SK-N-SH (cell line): ENCODE measurements around the gene HK2. TPM values are rescaled to one million over a fixed set of nuclear protein-coding genes. Genes with fewer than 3 reads are reported as not detected.

Experiments used
- CTCF ChIA-PET: fragments of 300-600, 350-600 bp; formaldehyde crosslinking; extraction: SDS; loops from one replicate; lab custom pipeline; 2021; lab: Yijun Ruan, JAX
- POLR2A ChIA-PET: fragments of 350-600 bp; sonication (Branson Sonifier 250); formaldehyde crosslinking; extraction: SDS; loops from one replicate; lab custom pipeline; 2020; ENCODE audit warnings: antibody characterized with exemption, inconsistent platforms; lab: Yijun Ruan, JAX
- DNase-seq: peaks from one replicate; pipeline ENCODE4 v3.0.0; 2012
- H2AFZ ChIP-seq: fragments of 200-600 bp; sonication (generic); 2 replicates; pipeline ENCODE4 v1.8.1; 2016; ENCODE audit warnings: antibody characterized with exemption, mild to moderate bottlenecking, low read depth
- H3F3A ChIP-seq: fragments of 200-600 bp; sonication (generic); replicated peaks from 2 replicates; pipeline ENCODE3; 2016; ENCODE audit warnings: antibody characterized with exemption, mild to moderate bottlenecking; ENCODE audit not compliant: insufficient read depth
- H3K27ac ChIP-seq, 2 experiments: fragments of 200-500 bp in 1 of 2; fragments of 200-600 bp in 1 of 2; sonication (Bioruptor generic) in 1 of 2; sonication (generic), shearing (Covaris generic) in 1 of 2; 2 replicates each; pipeline versions ENCODE4 v1.5.1 to v1.6.1; 2014 to 2016; ENCODE audit warnings: low read depth in 2 of 2, inconsistent platforms in 1 of 2, low read length in 1 of 2, mild to moderate bottlenecking in 1 of 2, mixed read lengths in 1 of 2
- H3K27me3 ChIP-seq: fragments of 200-600 bp; sonication (generic), shearing (Covaris generic); 2 replicates; pipeline ENCODE4 v1.6.1; 2016; ENCODE audit warnings: mixed run types; ENCODE audit not compliant: insufficient read depth
- H3K36me3 ChIP-seq, 2 experiments: fragments of 200-500 bp in 1 of 2; fragments of 200-600 bp in 1 of 2; sonication (Bioruptor generic) in 1 of 2; sonication (generic) in 1 of 2; replicated peaks in 1 of 2; 2 replicates each; pipeline versions ENCODE3 to v1.5.1; 2014 to 2016; ENCODE audit warnings: low read length in 1 of 2, mild to moderate bottlenecking in 1 of 2; ENCODE audit not compliant: insufficient read depth in 2 of 2, control insufficient read depth in 1 of 2
- H3K4me1 ChIP-seq, 2 experiments: fragments of 200-500 bp in 1 of 2; fragments of 200-600 bp in 1 of 2; sonication (Bioruptor generic) in 1 of 2; sonication (generic), shearing (Covaris generic) in 1 of 2; 2 replicates each; pipeline versions ENCODE4 v1.5.1 to v1.6.1; 2014 to 2016; ENCODE audit warnings: low read depth in 1 of 2, low read length in 1 of 2, mixed run types in 1 of 2; ENCODE audit not compliant: insufficient read depth in 2 of 2, control insufficient read depth in 1 of 2
- H3K4me2 ChIP-seq: fragments of 200-600 bp; sonication (generic), shearing (Covaris generic); 2 replicates; pipeline ENCODE4 v1.6.1; 2017; ENCODE audit warnings: mixed run types
- H3K4me3 ChIP-seq, 2 experiments: fragments of 200-500 bp in 1 of 2; fragments of 200-600 bp in 1 of 2; sonication (Bioruptor generic) in 1 of 2; sonication (generic), shearing (Covaris generic) in 1 of 2; 2 replicates each; pipeline versions ENCODE4 v1.5.1 to v1.8.1; 2014 to 2016; ENCODE audit warnings: low read depth in 2 of 2, inconsistent platforms in 1 of 2, low read length in 1 of 2, mild to moderate bottlenecking in 1 of 2, mixed read lengths in 1 of 2, moderate library complexity in 1 of 2
- H3K79me2 ChIP-seq: fragments of 200-600 bp; sonication (generic); 2 replicates; pipeline ENCODE4 v1.8.1; 2017; ENCODE audit warnings: mild to moderate bottlenecking; ENCODE audit not compliant: insufficient read depth
- H3K9ac ChIP-seq: fragments of 200-600 bp; sonication (generic); 2 replicates; pipeline ENCODE4 v1.6.1; 2017; ENCODE audit warnings: mixed run types
- H3K9me2 ChIP-seq: fragments of 200-600 bp; sonication (generic); 2 replicates; pipeline ENCODE4 v1.6.1; 2017; ENCODE audit warnings: mixed run types
- H3K9me3 ChIP-seq: fragments of 200-600 bp; sonication (generic); 2 replicates; pipeline ENCODE4 v1.6.1; 2017; ENCODE audit warnings: mixed run types, mild to moderate bottlenecking, moderate library complexity
- H4K20me1 ChIP-seq: fragments of 200-600 bp; sonication (generic); 2 replicates; pipeline ENCODE4 v1.6.1; 2017; ENCODE audit warnings: mild to moderate bottlenecking, mixed run types; ENCODE audit not compliant: insufficient read depth
- ELF1 ChIP-seq: IDR thresholded peaks from 2 replicates; pipeline ENCODE4 v1.4.0; 2012
- EP300 ChIP-seq, 2 experiments: IDR thresholded peaks; 2 replicates each; pipeline versions ENCODE4 v1.4.0 to v1.6.1; 2012; ENCODE audit warnings: borderline replicate concordance in 1 of 2, low read depth in 1 of 2, low read length in 1 of 2
- EZH2phosphoT487 ChIP-seq: fragments of 200-600 bp; sonication (generic); IDR thresholded peaks from 2 replicates; pipeline ENCODE4 v1.6.1; 2017; ENCODE audit warnings: low read depth, mixed run types, mild to moderate bottlenecking, antibody characterized with exemption, moderate library complexity, borderline replicate concordance
- IRF3 ChIP-seq: fragments of 150-350 bp; IDR thresholded peaks from 2 replicates; pipeline ENCODE4 v1.6.1; 2016; ENCODE audit warnings: mild to moderate bottlenecking, low read depth, low read length
- JUND ChIP-seq: IDR thresholded peaks from 2 replicates; pipeline ENCODE4 v1.4.0; 2012
- MEF2A ChIP-seq: IDR thresholded peaks from 2 replicates; pipeline ENCODE4 v1.4.0; 2012; ENCODE audit warnings: low read depth, borderline replicate concordance
- MXI1 ChIP-seq: IDR thresholded peaks from 2 replicates; pipeline ENCODE4 v1.6.1; 2012; ENCODE audit warnings: mild to moderate bottlenecking, low read depth, low read length, improper control_type of control experiment
- NFIC ChIP-seq: IDR thresholded peaks from 2 replicates; pipeline ENCODE4 v1.4.0; 2012; ENCODE audit warnings: borderline replicate concordance
- POLR2AphosphoS5 ChIP-seq: IDR thresholded peaks from 2 replicates; pipeline ENCODE4 v1.6.1; 2012; ENCODE audit warnings: low read depth, low read length
- RAD21 ChIP-seq: IDR thresholded peaks from 2 replicates; pipeline ENCODE4 v1.6.1; 2012; ENCODE audit warnings: mild to moderate bottlenecking, low read length
- RCOR1 ChIP-seq: fragments of 150-350 bp; IDR thresholded peaks from 2 replicates; pipeline ENCODE4 v1.6.1; 2017; ENCODE audit warnings: antibody characterized with exemption, low read length
- SMC3 ChIP-seq: IDR thresholded peaks from 2 replicates; pipeline ENCODE4 v1.6.1; 2012; ENCODE audit warnings: low read depth, low read length, improper control_type of control experiment
- TCF12 ChIP-seq: IDR thresholded peaks from 2 replicates; pipeline ENCODE4 v1.4.0; 2012
- USF2 ChIP-seq: fragments of 150-350 bp; IDR thresholded peaks from 2 replicates; pipeline ENCODE4 v1.6.1; 2017; ENCODE audit warnings: antibody characterized with exemption, low read length, low read depth, borderline replicate concordance
- WGBS: methylation state at CpG from one replicate; pipeline ENCODE4 v1.1.6; 2017; ENCODE audit warnings: low lambda C conversion rate; 5-methylcytosine and 5-hydroxymethylcytosine counted together
- polyA plus RNA-seq, 3 experiments: library from polyadenylated mRNA; depleted of rRNA; stranded (reverse); fragments of >200 nt; gene quantifications; 2 replicates each; pipeline ENCODE4 v1.2.3, GENCODE V29; 2012
- TF ChIP-seq, protein P1 (sequence below): IDR thresholded peaks from 2 replicates; pipeline ENCODE4 v1.4.0; 2012; ENCODE audit warnings: low read depth, borderline replicate concordance
- TF ChIP-seq, protein P2 (sequence below): fragments of 200-600 bp; sonication (generic); IDR thresholded peaks from 2 replicates; pipeline ENCODE4 v1.6.1; 2017; ENCODE audit warnings: antibody characterized with exemption, mild to moderate bottlenecking, moderate library complexity
- TF ChIP-seq, protein P3 (sequence below): IDR thresholded peaks from 2 replicates; pipeline ENCODE4 v1.4.0; 2012; ENCODE audit warnings: low read depth, borderline replicate concordance

The HK2 gene
- polyA plus RNA-seq, 1 of the 3 experiments (the other 2 are of a cell fraction), result 13.5 TPM

- H4K20me1 ChIP-seq, result no peaks in the 10 kb centered on the region
- H3K27ac ChIP-seq, result no peak overlapping the region
- no peaks in the 10 kb centered on the region for H3K79me2 ChIP-seq
- WGBS, result 96% methylated on average over 3 of the region's 3 CpGs
- H2AFZ ChIP-seq, result no peak overlapping the region
- H3K27me3 ChIP-seq, result no peaks in the 10 kb centered on the region
- H3K4me1 ChIP-seq, result peaks cover 4 to 49% of the 10 kb centered on the region in 2 experiments; a peak in 3 of 4 replicates
- H3K36me3 ChIP-seq, result peaks cover 0 to 10% of the 10 kb centered on the region in 2 experiments
- no peak overlapping the region for H3K4me2 ChIP-seq
- H3F3A ChIP-seq, result no peaks in the 10 kb centered on the region
- ChIA-PET CTCF (interaction anchor here (3.8 to 5.2 kb wide), 3 partner anchors 12 to 149 kb away, joined by 16 to 50 read pairs (median 36); partner anchors contain the start of gene HK2), POLR2A (no interaction called here)
- no peak overlapping the region for H3K9ac ChIP-seq
- TF ChIP-seq ELF1, result no peak
- no peak for TF ChIP-seq RAD21
- TF ChIP-seq, protein P1, sequence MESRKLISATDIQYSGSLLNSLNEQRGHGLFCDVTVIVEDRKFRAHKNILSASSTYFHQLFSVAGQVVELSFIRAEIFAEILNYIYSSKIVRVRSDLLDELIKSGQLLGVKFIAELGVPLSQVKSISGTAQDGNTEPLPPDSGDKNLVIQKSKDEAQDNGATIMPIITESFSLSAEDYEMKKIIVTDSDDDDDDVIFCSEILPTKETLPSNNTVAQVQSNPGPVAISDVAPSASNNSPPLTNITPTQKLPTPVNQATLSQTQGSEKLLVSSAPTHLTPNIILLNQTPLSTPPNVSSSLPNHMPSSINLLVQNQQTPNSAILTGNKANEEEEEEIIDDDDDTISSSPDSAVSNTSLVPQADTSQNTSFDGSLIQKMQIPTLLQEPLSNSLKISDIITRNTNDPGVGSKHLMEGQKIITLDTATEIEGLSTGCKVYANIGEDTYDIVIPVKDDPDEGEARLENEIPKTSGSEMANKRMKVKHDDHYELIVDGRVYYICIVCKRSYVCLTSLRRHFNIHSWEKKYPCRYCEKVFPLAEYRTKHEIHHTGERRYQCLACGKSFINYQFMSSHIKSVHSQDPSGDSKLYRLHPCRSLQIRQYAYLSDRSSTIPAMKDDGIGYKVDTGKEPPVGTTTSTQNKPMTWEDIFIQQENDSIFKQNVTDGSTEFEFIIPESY, result no peak
- TF ChIP-seq, protein P2, sequence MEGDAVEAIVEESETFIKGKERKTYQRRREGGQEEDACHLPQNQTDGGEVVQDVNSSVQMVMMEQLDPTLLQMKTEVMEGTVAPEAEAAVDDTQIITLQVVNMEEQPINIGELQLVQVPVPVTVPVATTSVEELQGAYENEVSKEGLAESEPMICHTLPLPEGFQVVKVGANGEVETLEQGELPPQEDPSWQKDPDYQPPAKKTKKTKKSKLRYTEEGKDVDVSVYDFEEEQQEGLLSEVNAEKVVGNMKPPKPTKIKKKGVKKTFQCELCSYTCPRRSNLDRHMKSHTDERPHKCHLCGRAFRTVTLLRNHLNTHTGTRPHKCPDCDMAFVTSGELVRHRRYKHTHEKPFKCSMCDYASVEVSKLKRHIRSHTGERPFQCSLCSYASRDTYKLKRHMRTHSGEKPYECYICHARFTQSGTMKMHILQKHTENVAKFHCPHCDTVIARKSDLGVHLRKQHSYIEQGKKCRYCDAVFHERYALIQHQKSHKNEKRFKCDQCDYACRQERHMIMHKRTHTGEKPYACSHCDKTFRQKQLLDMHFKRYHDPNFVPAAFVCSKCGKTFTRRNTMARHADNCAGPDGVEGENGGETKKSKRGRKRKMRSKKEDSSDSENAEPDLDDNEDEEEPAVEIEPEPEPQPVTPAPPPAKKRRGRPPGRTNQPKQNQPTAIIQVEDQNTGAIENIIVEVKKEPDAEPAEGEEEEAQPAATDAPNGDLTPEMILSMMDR, result no peak
- TF ChIP-seq USF2, result no peak
- no peak for TF ChIP-seq EZH2phosphoT487
- TF ChIP-seq MEF2A, result no peak
- TF ChIP-seq EP300 (IDR thresholded peaks at IDR 0.05; ENCODE audit: borderline replicate concordance in 1 of 2, low read depth in 1 of 2, low read length in 1 of 2), result no peak
- TF ChIP-seq TCF12, result no peak
- TF ChIP-seq IRF3, result no peak
- TF ChIP-seq RCOR1, result no peak
- TF ChIP-seq POLR2AphosphoS5, result no peak
- TF ChIP-seq, protein P3, sequence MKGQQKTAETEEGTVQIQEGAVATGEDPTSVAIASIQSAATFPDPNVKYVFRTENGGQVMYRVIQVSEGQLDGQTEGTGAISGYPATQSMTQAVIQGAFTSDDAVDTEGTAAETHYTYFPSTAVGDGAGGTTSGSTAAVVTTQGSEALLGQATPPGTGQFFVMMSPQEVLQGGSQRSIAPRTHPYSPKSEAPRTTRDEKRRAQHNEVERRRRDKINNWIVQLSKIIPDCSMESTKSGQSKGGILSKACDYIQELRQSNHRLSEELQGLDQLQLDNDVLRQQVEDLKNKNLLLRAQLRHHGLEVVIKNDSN, result no peak
- TF ChIP-seq SMC3, result no peak
- no peak for TF ChIP-seq NFIC
- no peak for TF ChIP-seq JUND
- TF ChIP-seq MXI1, result no peak
- no peak overlapping the region for H3K4me3 ChIP-seq
- H3K9me3 ChIP-seq, result no peaks in the 10 kb centered on the region
- H3K9me2 ChIP-seq, result no peaks in the 10 kb centered on the region
- no peak for DNase-seq
These were observed 29.9 kb downstream of the HK2 start for GRCh38 chr2:74863802-74864248.
